H1 (cell line): ENCODE data around the gene AP2B1. TPM values are rescaled to one million over a fixed set of nuclear protein-coding genes. Genes with fewer than 3 reads are reported as not detected.

ENCODE experiments used
- ASH2L ChIP-seq: fragments of 200-600, 300-600 bp; sonication (generic); IDR thresholded peaks from one replicate; pipeline ENCODE4 v1.7.1; 2017; ENCODE audit warnings: low read length
- CHD7 ChIP-seq: fragments of 300-600 bp; sonication (generic); IDR thresholded peaks from 2 replicates; pipeline ENCODE4 v1.7.1; 2012; ENCODE audit warnings: low read length, moderate library complexity, mild to moderate bottlenecking, inconsistent platforms; ENCODE audit not compliant: insufficient replicate concordance
- CREB1 ChIP-seq: IDR thresholded peaks from 2 replicates; pipeline ENCODE4 v1.6.1; 2012; ENCODE audit warnings: inconsistent platforms
- GABPA ChIP-seq: IDR thresholded peaks from 2 replicates; pipeline ENCODE4 v1.6.1; 2011; ENCODE audit warnings: mild to moderate bottlenecking, low read length, moderate library complexity, borderline replicate concordance; ENCODE audit not compliant: insufficient read depth
- HDAC6 ChIP-seq: IDR thresholded peaks from one replicate; pipeline ENCODE4 v1.7.1; 2012; ENCODE audit warnings: low read depth, mild to moderate bottlenecking, inconsistent platforms, low read length, moderate library complexity
- KDM5A ChIP-seq: fragments of 200-600 bp; IDR thresholded peaks from 2 replicates; pipeline ENCODE4 v1.7.1; 2012; ENCODE audit warnings: mild to moderate bottlenecking, low read length, inconsistent platforms, mixed read lengths
- SAP30 ChIP-seq: fragments of 300-600 bp; sonication (generic); IDR thresholded peaks from 2 replicates; pipeline ENCODE4 v1.7.1; 2012; ENCODE audit warnings: low read length, moderate library complexity, mild to moderate bottlenecking, inconsistent platforms; ENCODE audit not compliant: insufficient read depth, insufficient replicate concordance
- SIX5 ChIP-seq: IDR thresholded peaks from 2 replicates; pipeline ENCODE4 v1.6.1; 2011; ENCODE audit warnings: mild to moderate bottlenecking, low read depth, low read length
- polyA plus RNA-seq, 7 experiments: library from polyadenylated mRNA; depleted of rRNA in 3 of 7; stranded (reverse) in 5 of 7; unstranded in 2 of 7; fragments of >200 nt in 5 of 7; fragments of 200-250 nt in 2 of 7; gene quantifications; 1 replicate in 5 of 7; 2 replicates in 1 of 7; 4 replicates in 1 of 7; pipeline versions ENCODE4 v1.2.1 to v1.2.3, GENCODE V29; 2011 to 2013; ENCODE audit warnings: missing spikeins in 2 of 7, mixed read lengths in 2 of 7
- total RNA-seq: library from RNA; stranded (reverse); fragmentation: NEBNext Ultra II Directional; extraction: Animal tissue kit (Norgen Biotek cat#: 25700); gene quantifications from 2 replicates; pipeline ENCODE4 v1.2.1, GENCODE V29; 2021

Gene AP2B1
- total and polyA plus RNA-seq, 2 of the 8 experiments (the other 6 are each of a cell fraction or from before 2014, with no cell fraction given), result 95.5 to 199 TPM

GRCh38 chr17:35735036-35735805, 148.1 kb downstream of the AP2B1 start (continued):
- no peak for TF ChIP-seq CHD7
- TF ChIP-seq HDAC6, result no peak
- TF ChIP-seq CREB1, result no peak
- no peak for TF ChIP-seq ASH2L
- TF ChIP-seq KDM5A, result no peak
- no peak for TF ChIP-seq GABPA
- TF ChIP-seq SAP30, result no peak
- TF ChIP-seq SIX5, result no peak
- TF ChIP-seq, all 59 proteins: peak for 0
